Gastroesophageal sphincter (tissue), 3 donors: Measurements from ENCODE around the gene MOB3B.

ENCODE experiments used
- POLR2A ChIP-seq, 2 donors: fragments of 450-650 bp; IDR thresholded peaks; one replicate each; pipeline ENCODE4 v1.6.1; 2017; ENCODE audit warnings: antibody characterized with exemption in 2 of 2, mild to moderate bottlenecking in 2 of 2, moderate library complexity in 1 of 2
- POLR2AphosphoS5 ChIP-seq: sonication (generic); formaldehyde crosslinking; IDR thresholded peaks from one replicate; pipeline ENCODE4 v1.6.1; 2017; ENCODE audit warnings: antibody characterized with exemption
- TF ChIP-seq, protein P1 (sequence below), 4 experiments: fragments of 200-600 bp in 2 of 4; fragments of 450-650 bp in 2 of 4; sonication (generic) in 1 of 4; IDR thresholded peaks; one replicate each; pipeline ENCODE4 v1.5.1; 2017 to 2019; ENCODE audit warnings: antibody characterized with exemption in 4 of 4, mild to moderate bottlenecking in 2 of 4, moderate library complexity in 2 of 4

DNA sequence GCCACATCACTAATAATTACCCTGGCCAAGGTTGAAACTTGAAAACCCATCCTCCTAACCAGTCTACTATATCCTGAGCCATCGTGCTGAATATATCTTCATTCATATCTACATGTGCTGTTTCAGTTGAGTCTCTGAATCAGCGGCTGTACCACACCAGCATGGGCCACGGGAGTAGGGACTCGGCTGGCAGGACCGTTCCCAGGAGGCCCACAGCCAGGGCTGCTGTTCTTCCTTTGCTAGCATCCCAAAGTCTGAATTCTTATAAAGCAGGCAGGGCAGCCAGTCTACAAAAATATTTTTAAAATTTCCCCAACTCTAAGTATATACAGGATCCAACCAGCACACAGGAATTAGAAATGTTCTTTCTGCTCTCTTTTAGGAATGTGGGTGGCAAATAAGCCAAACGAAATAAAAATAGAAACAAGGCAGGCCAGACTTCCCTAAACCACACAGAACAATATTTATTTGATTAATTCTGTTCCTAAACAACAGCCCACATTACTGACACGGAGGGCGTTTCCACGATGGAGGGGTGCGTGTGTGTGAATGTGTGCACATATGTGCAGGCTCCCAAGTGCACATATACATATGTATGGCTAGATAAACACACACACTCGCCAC is 189.8 kb downstream of the MOB3B start:
- TF ChIP-seq POLR2A (IDR thresholded peaks at IDR 0.05) (no peak), POLR2AphosphoS5 (peak; percentile 28)
- TF ChIP-seq, protein P1, sequence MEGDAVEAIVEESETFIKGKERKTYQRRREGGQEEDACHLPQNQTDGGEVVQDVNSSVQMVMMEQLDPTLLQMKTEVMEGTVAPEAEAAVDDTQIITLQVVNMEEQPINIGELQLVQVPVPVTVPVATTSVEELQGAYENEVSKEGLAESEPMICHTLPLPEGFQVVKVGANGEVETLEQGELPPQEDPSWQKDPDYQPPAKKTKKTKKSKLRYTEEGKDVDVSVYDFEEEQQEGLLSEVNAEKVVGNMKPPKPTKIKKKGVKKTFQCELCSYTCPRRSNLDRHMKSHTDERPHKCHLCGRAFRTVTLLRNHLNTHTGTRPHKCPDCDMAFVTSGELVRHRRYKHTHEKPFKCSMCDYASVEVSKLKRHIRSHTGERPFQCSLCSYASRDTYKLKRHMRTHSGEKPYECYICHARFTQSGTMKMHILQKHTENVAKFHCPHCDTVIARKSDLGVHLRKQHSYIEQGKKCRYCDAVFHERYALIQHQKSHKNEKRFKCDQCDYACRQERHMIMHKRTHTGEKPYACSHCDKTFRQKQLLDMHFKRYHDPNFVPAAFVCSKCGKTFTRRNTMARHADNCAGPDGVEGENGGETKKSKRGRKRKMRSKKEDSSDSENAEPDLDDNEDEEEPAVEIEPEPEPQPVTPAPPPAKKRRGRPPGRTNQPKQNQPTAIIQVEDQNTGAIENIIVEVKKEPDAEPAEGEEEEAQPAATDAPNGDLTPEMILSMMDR (IDR thresholded peaks at IDR 0.05) = no peak
